DMS 273 (cell line): Measurements from ENCODE around the gene SLC5A11.
"Not testable (repeated sequence)": the region's sequence is repeated elsewhere in the genome, so short reads cannot be mapped to it uniquely, and the experiment has no call there.

Experiments used
- DNase-seq: peaks from one replicate; lab custom pipeline; 2025; ENCODE audit not compliant: unreplicated experiment; lab: John Stamatoyannopoulos, UW

SLC5A11 gene

GRCh38 chr16:24856871-24857270, 11.1 kb downstream of the SLC5A11 start:
- not testable (repeated sequence) for DNase-seq

GRCh38 chr16:24858219-24859041, 12.7 kb downstream of the SLC5A11 start:
- peak; percentile 64 for DNase-seq

- no peak for DNase-seq
Observed at GRCh38 chr16:24861461-24861860, 15.7 kb downstream of the SLC5A11 start.

- no peak for DNase-seq
Observed at GRCh38 chr16:24863582-24864437, 18.0 kb downstream of the SLC5A11 start.

GRCh38 chr16:24869033-24869432, 23.3 kb downstream of the SLC5A11 start:
- DNase-seq, result no peak

- no peak for DNase-seq
Observed at GRCh38 chr16:24871891-24872290, 26.1 kb downstream of the SLC5A11 start.

- DNase-seq, result no peak
Observed at GRCh38 chr16:24873028-24873427, 27.3 kb downstream of the SLC5A11 start.

- DNase-seq, result peak; percentile 74
Observed at GRCh38 chr16:24875466-24875865, 29.7 kb downstream of the SLC5A11 start.

- DNase-seq, result no peak
Observed at GRCh38 chr16:24876231-24876630, 30.5 kb downstream of the SLC5A11 start.

- no peak for DNase-seq
Observed at GRCh38 chr16:24879684-24880083, 33.9 kb downstream of the SLC5A11 start.

GRCh38 chr16:24883714-24884151, 38.0 kb downstream of the SLC5A11 start:
- peak; percentile 13 for DNase-seq

- DNase-seq, result no peak
Observed at GRCh38 chr16:24887472-24887871, 41.7 kb downstream of the SLC5A11 start.

- no peak for DNase-seq
Observed at GRCh38 chr16:24890746-24891145, 45.0 kb downstream of the SLC5A11 start.

GRCh38 chr16:24896439-24896838, 50.7 kb downstream of the SLC5A11 start:
- DNase-seq, result no peak

GRCh38 chr16:24897522-24897921, 51.8 kb downstream of the SLC5A11 start:
- not testable (repeated sequence) for DNase-seq

GRCh38 chr16:24900230-24900629, 54.5 kb downstream of the SLC5A11 start:
- DNase-seq, result no peak

- peak; percentile 42 for DNase-seq
Observed at GRCh38 chr16:24906199-24906808, 60.5 kb downstream of the SLC5A11 start.

- no peak for DNase-seq
Observed at GRCh38 chr16:24906901-24907300, 61.1 kb downstream of the SLC5A11 start.

GRCh38 chr16:24908716-24909115, 63.0 kb downstream of the SLC5A11 start:
- no peak for DNase-seq

GRCh38 chr16:24909856-24910255, 64.1 kb downstream of the SLC5A11 start:
- DNase-seq, result no peak

- no peak for DNase-seq
Observed at GRCh38 chr16:24915019-24915418, 69.3 kb downstream of the SLC5A11 start.
